Keratinocyte (primary cell): Measurements from ENCODE around the gene CREB5.

ENCODE experiments used
- CTCF ChIP-seq, 3 experiments: IDR thresholded peaks in 1 of 3; conservative IDR thresholded peaks in 1 of 3; optimal IDR thresholded peaks in 1 of 3; 2 replicates in 2 of 3; 3 replicates in 1 of 3; pipeline versions ENCODE3 to v1.5.1; 2011; ENCODE audit warnings: low read length in 3 of 3, mild to moderate bottlenecking in 3 of 3, moderate library complexity in 2 of 3, control low read depth in 1 of 3, inconsistent platforms in 1 of 3; ENCODE audit not compliant: insufficient read depth in 2 of 3; ENCODE audit errors: extremely low read depth in 1 of 3
- EZH2 ChIP-seq: IDR thresholded peaks from one replicate; pipeline ENCODE4 v1.6.1; 2012; ENCODE audit warnings: inconsistent platforms, mild to moderate bottlenecking, low read length, moderate library complexity

GRCh38 chr7:28723336-28723735 lies 311.0 kb downstream of the CREB5 start:
- TF ChIP-seq CTCF (optimal IDR thresholded peaks at IDR 0.05 in 1 of 3, IDR thresholded peaks at IDR 0.05 in 1 of 3, conservative IDR thresholded peaks at IDR 0.05 in 1 of 3; ENCODE audit: extremely low read depth in 1 of 3, insufficient read depth in 2 of 3, low read length in 3 of 3) (no peak), EZH2 (no peak)
